ENCODE measurements around the gene SPATA31D1. TPM values are rescaled to one million over a fixed set of nuclear protein-coding genes. Genes with fewer than 3 reads are reported as not detected.

SPATA31D1 gene
- total RNA-seq, 1 donor from 2014 or later, result not detected

GRCh38 chr9:81981883-81982282, 6.7 kb upstream of the SPATA31D1 start:
- intact Hi-C loops (cut with DNase I), result no loop called here
- H3K27me3 ChIP-seq, result no peaks in the 10 kb centered on the region
- TF ChIP-seq, protein P1, sequence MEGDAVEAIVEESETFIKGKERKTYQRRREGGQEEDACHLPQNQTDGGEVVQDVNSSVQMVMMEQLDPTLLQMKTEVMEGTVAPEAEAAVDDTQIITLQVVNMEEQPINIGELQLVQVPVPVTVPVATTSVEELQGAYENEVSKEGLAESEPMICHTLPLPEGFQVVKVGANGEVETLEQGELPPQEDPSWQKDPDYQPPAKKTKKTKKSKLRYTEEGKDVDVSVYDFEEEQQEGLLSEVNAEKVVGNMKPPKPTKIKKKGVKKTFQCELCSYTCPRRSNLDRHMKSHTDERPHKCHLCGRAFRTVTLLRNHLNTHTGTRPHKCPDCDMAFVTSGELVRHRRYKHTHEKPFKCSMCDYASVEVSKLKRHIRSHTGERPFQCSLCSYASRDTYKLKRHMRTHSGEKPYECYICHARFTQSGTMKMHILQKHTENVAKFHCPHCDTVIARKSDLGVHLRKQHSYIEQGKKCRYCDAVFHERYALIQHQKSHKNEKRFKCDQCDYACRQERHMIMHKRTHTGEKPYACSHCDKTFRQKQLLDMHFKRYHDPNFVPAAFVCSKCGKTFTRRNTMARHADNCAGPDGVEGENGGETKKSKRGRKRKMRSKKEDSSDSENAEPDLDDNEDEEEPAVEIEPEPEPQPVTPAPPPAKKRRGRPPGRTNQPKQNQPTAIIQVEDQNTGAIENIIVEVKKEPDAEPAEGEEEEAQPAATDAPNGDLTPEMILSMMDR (IDR thresholded peaks at IDR 0.05), result no peak
- no peak overlapping the region for H3K27ac ChIP-seq
- H3K4me1 ChIP-seq, result no peaks in the 10 kb centered on the region
- H3K4me3 ChIP-seq, result no peak overlapping the region
- no peak for DNase-seq
- H3K36me3 ChIP-seq, result no peaks in the 10 kb centered on the region
- no peak for ATAC-seq
- no peaks in the 10 kb centered on the region for H3K9me3 ChIP-seq

- intact Hi-C loops (cut with DNase I), result no loop called here
- Histone ChIP-seq H3K4me1 (no peaks in the 10 kb centered on the region), H3K4me3 (no peak overlapping the region), H3K27ac (no peak overlapping the region), H3K9me3 (no peaks in the 10 kb centered on the region), H3K27me3 (no peaks in the 10 kb centered on the region), H3K36me3 (no peaks in the 10 kb centered on the region)
- no peak for DNase-seq
- TF ChIP-seq, protein P1 (IDR thresholded peaks at IDR 0.05), result no peak
- no peak for ATAC-seq
These were observed 3.6 kb upstream of the SPATA31D1 start for GRCh38 chr9:81984928-81985327.

- H3K4me3 ChIP-seq, result no peak overlapping the region
- H3K4me1 ChIP-seq, result no peaks in the 10 kb centered on the region
- TF ChIP-seq, protein P1 (IDR thresholded peaks at IDR 0.05), result no peak
- H3K9me3 ChIP-seq, result no peaks in the 10 kb centered on the region
- H3K27me3 ChIP-seq, result no peaks in the 10 kb centered on the region
- ATAC-seq (no peak), DNase-seq (no peak)
- H3K36me3 ChIP-seq, result no peaks in the 10 kb centered on the region
- intact Hi-C loops (cut with DNase I), result no loop called here
- H3K27ac ChIP-seq, result no peak overlapping the region
These were observed 2.5 kb upstream of the SPATA31D1 start for GRCh38 chr9:81986051-81986450.

DNA sequence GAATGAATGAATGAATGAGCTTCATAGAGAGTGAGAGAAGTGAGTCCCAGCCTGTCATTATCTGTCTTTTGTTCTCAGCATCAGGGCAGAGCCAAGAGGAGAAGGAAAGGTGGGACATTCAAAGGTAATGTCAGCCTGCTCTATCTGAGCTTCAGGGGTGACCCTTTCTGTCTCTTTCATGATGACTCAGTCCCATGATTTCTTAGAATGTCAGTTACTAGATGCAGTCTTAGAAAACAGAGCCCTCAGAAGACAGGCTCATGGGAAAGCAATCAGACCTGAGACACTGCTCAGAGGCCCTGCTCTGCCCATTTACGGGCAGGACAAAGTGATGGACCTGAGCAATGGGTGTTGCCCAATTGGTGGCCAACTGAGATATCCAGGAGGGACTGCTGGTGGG, 1.1 kb downstream of the SPATA31D1 start:
- TF ChIP-seq, protein P1 (IDR thresholded peaks at IDR 0.05), result no peak
- no peak for DNase-seq
- Histone ChIP-seq H3K4me1 (no peaks in the 10 kb centered on the region), H3K36me3 (no peaks in the 10 kb centered on the region), H3K4me3 (no peak overlapping the region), H3K27me3 (no peaks in the 10 kb centered on the region), H3K27ac (no peak overlapping the region), H3K9me3 (no peaks in the 10 kb centered on the region)
- intact Hi-C loops (cut with DNase I), result no loop called here
- no peak for ATAC-seq

DNA sequence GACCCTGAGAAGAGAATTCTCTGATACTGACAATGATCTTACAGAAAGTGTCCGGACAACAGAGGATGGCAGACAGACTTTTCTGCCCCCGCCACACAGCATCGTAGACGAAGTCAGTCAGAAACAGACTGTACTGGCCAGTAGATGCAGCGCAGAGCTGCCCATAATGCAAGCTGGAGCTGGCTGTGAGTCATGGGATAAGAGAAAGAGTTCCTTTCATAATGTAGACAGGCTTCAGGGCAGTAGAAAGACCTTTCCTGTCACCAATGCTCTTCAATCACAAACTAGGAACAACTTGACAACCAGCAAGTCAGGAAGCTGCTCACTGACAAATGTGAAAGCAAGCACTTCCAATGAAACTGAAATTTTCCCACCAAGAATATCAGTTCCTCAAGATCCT, 5.1 kb downstream of the SPATA31D1 start:
- intact Hi-C loops (cut with DNase I), result no loop called here
- ATAC-seq (no peak), DNase-seq (no peak)
- no peaks in the 10 kb centered on the region for H3K9me3 ChIP-seq
- no peak overlapping the region for H3K27ac ChIP-seq
- H3K36me3 ChIP-seq, result no peaks in the 10 kb centered on the region
- no peak overlapping the region for H3K4me3 ChIP-seq
- no peaks in the 10 kb centered on the region for H3K27me3 ChIP-seq
- TF ChIP-seq, protein P1 (IDR thresholded peaks at IDR 0.05), result no peak
- H3K4me1 ChIP-seq, result no peaks in the 10 kb centered on the region

DNA sequence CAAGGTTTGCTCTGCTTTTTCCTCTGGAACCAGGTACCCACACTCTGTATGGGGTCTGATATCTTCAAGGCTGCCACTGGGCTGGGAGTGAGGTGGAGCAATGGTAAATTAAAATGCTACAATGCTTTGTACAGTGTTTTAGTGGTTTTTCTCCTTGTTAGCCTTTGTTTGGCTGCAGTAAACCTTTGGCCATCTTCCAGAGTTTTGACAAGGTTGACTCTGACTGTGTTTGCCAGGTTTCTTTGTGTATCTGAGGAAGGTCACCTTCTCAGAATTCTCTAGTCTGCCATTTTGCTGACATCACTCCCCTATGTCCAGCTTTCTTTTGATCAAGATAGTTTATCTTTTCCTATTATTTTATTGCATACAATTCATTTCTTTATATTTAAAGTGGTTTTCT, 11.2 kb downstream of the SPATA31D1 start:
- no peak for ATAC-seq
- no peak for DNase-seq
- Histone ChIP-seq H3K27me3 (no peaks in the 10 kb centered on the region), H3K27ac (no peak overlapping the region), H3K4me3 (no peak overlapping the region), H3K36me3 (no peaks in the 10 kb centered on the region), H3K4me1 (no peaks in the 10 kb centered on the region), H3K9me3 (no peaks in the 10 kb centered on the region)
- TF ChIP-seq, protein P1 (IDR thresholded peaks at IDR 0.05), result no peak
- intact Hi-C loops (cut with DNase I), result no loop called here

Data from upper lobe of right lung (tissue), 1 donor.